Endothelial cell (in vitro differentiated cells): ENCODE results near the gene NUDT12. TPM values are rescaled to one million over a fixed set of nuclear protein-coding genes. Genes with fewer than 3 reads are reported as not detected.

Source experiments
- DNase-seq: peaks from one replicate; pipeline ENCODE4 v3.0.0; 2021; ENCODE audit warnings: low spot score
- H3K27ac Mint-ChIP-seq: one replicate; pipeline ENCODE4 v1.8.0; 2021; ENCODE audit warnings: mixed read lengths, inconsistent platforms; ENCODE audit not compliant: unreplicated experiment
- H3K27me3 Mint-ChIP-seq: one replicate; pipeline ENCODE4 v1.8.0; 2021; ENCODE audit warnings: mild to moderate bottlenecking, moderate library complexity, mixed read lengths, inconsistent platforms; ENCODE audit not compliant: unreplicated experiment
- H3K36me3 Mint-ChIP-seq: one replicate; pipeline ENCODE4 v1.8.0; 2021; ENCODE audit warnings: mild to moderate bottlenecking, low read depth, mixed read lengths, inconsistent platforms; ENCODE audit not compliant: unreplicated experiment
- H3K4me1 Mint-ChIP-seq: one replicate; pipeline ENCODE4 v1.8.0; 2021; ENCODE audit warnings: mild to moderate bottlenecking, mixed read lengths, inconsistent platforms; ENCODE audit not compliant: unreplicated experiment
- H3K4me3 Mint-ChIP-seq: one replicate; pipeline ENCODE4 v1.8.0; 2021; ENCODE audit warnings: mild to moderate bottlenecking, mixed read lengths, inconsistent platforms; ENCODE audit not compliant: unreplicated experiment
- H3K9me3 Mint-ChIP-seq: one replicate; pipeline ENCODE4 v1.8.0; 2021; ENCODE audit warnings: mixed read lengths, inconsistent platforms; ENCODE audit not compliant: unreplicated experiment
- CTCF ChIP-seq: fragments of 200-600 bp; sonication (generic); IDR thresholded peaks from one replicate; pipeline ENCODE4 v1.5.0; 2021; ENCODE audit warnings: antibody characterized with exemption; ENCODE audit not compliant: unreplicated experiment
- total RNA-seq: library from RNA; stranded (reverse); fragmentation: NEBNext Ultra II Directional; extraction: Animal tissue kit (Norgen Biotek cat#: 25700); gene quantifications from one replicate; pipeline ENCODE4 v1.2.1, GENCODE V29; 2021; ENCODE audit not compliant: unreplicated experiment

NUDT12 gene
- total RNA-seq, 1 donor from 2014 or later = 6.1 TPM

GRCh38 chr5:103542441-103542840, 20.1 kb downstream of the NUDT12 start:
- no peaks in the 10 kb centered on the region for H3K27me3 Mint-ChIP-seq
- no peak for DNase-seq

GRCh38 chr5:103541569-103541968, 21.0 kb downstream of the NUDT12 start:
- no peak overlapping the region for H3K4me3 Mint-ChIP-seq
- no peak for TF ChIP-seq CTCF
- no peaks in the 10 kb centered on the region for H3K4me1 Mint-ChIP-seq
- H3K27ac Mint-ChIP-seq = no peak overlapping the region
- no peaks in the 10 kb centered on the region for H3K27me3 Mint-ChIP-seq
- no peaks in the 10 kb centered on the region for H3K9me3 Mint-ChIP-seq
- DNase-seq = no peak
- H3K36me3 Mint-ChIP-seq = no peaks in the 10 kb centered on the region

More at GRCh38 chr5:103542441-103542840, 20.1 kb downstream of the NUDT12 start:
- Mint-ChIP-seq H3K4me1 (no peaks in the 10 kb centered on the region), H3K27ac (no peak overlapping the region), H3K4me3 (no peak overlapping the region), H3K9me3 (no peaks in the 10 kb centered on the region), H3K36me3 (no peaks in the 10 kb centered on the region)
- no peak for TF ChIP-seq CTCF

GRCh38 chr5:103541114-103541513, 21.5 kb downstream of the NUDT12 start:
- no peak overlapping the region for H3K4me3 Mint-ChIP-seq
- no peaks in the 10 kb centered on the region for H3K36me3 Mint-ChIP-seq
- no peaks in the 10 kb centered on the region for H3K4me1 Mint-ChIP-seq
- TF ChIP-seq CTCF = no peak
- H3K9me3 Mint-ChIP-seq = no peaks in the 10 kb centered on the region
- no peak overlapping the region for H3K27ac Mint-ChIP-seq
- DNase-seq = no peak
- no peaks in the 10 kb centered on the region for H3K27me3 Mint-ChIP-seq

GRCh38 chr5:103539376-103540330, 22.9 kb downstream of the NUDT12 start:
- Mint-ChIP-seq H3K36me3 (no peaks in the 10 kb centered on the region), H3K4me1 (no peaks in the 10 kb centered on the region), H3K4me3 (no peak overlapping the region), H3K27ac (no peak overlapping the region), H3K9me3 (no peaks in the 10 kb centered on the region), H3K27me3 (no peaks in the 10 kb centered on the region)
- no peak for DNase-seq
- no peak for TF ChIP-seq CTCF

- Mint-ChIP-seq H3K36me3 (no peaks in the 10 kb centered on the region), H3K4me1 (no peaks in the 10 kb centered on the region), H3K9me3 (no peaks in the 10 kb centered on the region), H3K4me3 (no peak overlapping the region), H3K27me3 (no peaks in the 10 kb centered on the region), H3K27ac (no peak overlapping the region)
- no peak for DNase-seq
- no peak for TF ChIP-seq CTCF
These were observed 30.4 kb downstream of the NUDT12 start for GRCh38 chr5:103532086-103532734.
